PC-3 (cell line): ENCODE data around the gene MOB4. TPM values are rescaled to one million over a fixed set of nuclear protein-coding genes. Genes with fewer than 3 reads are reported as not detected.

Experiments used
- ATAC-seq: fragments of 200-7000 bp; cut with Tn5 transposase; 2 replicates; pipeline ENCODE4 v1.9.1; 2020; ENCODE audit warnings: mild to moderate bottlenecking, moderate library complexity
- BruUV-seq: library from RNA; stranded (reverse); fragments of 400-500 nt; replicated peaks from 2 replicates; lab custom pipeline; 2021; lab: Mats Ljungman, UMichigan
- CTCF ChIA-PET: fragments of 300-600 bp; sonication (Branson Sonifier 250); formaldehyde crosslinking; loops from one replicate; lab custom pipeline; 2022; ENCODE audit warnings: antibody characterized with exemption; lab: Charles Lee
- POLR2A ChIA-PET: fragments of 300-600 bp; sonication (Branson Sonifier 250); formaldehyde crosslinking; loops from one replicate; lab custom pipeline; 2022; ENCODE audit warnings: antibody characterized with exemption; ENCODE audit not compliant: unreplicated experiment; lab: Charles Lee
- DNase-seq: peaks from one replicate; pipeline ENCODE4 v3.0.0-alpha.2; 2015
- H2AFZ ChIP-seq: fragments of 300-600 bp; sonication (generic); 2 replicates; pipeline ENCODE4 v1.6.0; 2016; ENCODE audit warnings: antibody characterized with exemption, low read length
- H3F3A ChIP-seq: fragments of 300-600 bp; sonication (generic); one replicate; pipeline ENCODE4 v1.6.0; 2017; ENCODE audit warnings: antibody characterized with exemption, low read length, control low read depth, mild to moderate bottlenecking; ENCODE audit not compliant: unreplicated experiment
- H3K27ac ChIP-seq: fragments of 300-600 bp; sonication (generic); 2 replicates; pipeline ENCODE4 v1.5.1; 2016; ENCODE audit warnings: mild to moderate bottlenecking, low read length
- H3K27me3 ChIP-seq: fragments of 300-600 bp; sonication (generic); 2 replicates; pipeline ENCODE4 v1.6.1; 2016; ENCODE audit warnings: low read length, mixed read lengths
- H3K36me3 ChIP-seq: fragments of 300-600 bp; sonication (generic); 2 replicates; pipeline ENCODE4 v1.6.1; 2016; ENCODE audit warnings: low read depth, mixed run types, low read length, mixed read lengths
- H3K4me1 ChIP-seq: fragments of 300-600 bp; sonication (generic); 2 replicates; pipeline ENCODE4 v1.5.1; 2016; ENCODE audit warnings: low read length; ENCODE audit not compliant: insufficient read depth
- H3K4me2 ChIP-seq: fragments of 300-600 bp; sonication (generic); 2 replicates; pipeline ENCODE4 v1.6.0; 2016; ENCODE audit warnings: low read length
- H3K4me3 ChIP-seq: fragments of 300-600 bp; sonication (generic); 2 replicates; pipeline ENCODE4 v1.5.1; 2016; ENCODE audit warnings: mild to moderate bottlenecking, low read length, mixed read lengths
- H3K79me2 ChIP-seq: fragments of 300-600 bp; sonication (generic); 2 replicates; pipeline ENCODE4 v1.6.1; 2017; ENCODE audit warnings: low read length, mixed read lengths
- H3K9ac ChIP-seq: fragments of 300-600 bp; sonication (generic); 2 replicates; pipeline ENCODE4 v1.6.0; 2016; ENCODE audit warnings: mild to moderate bottlenecking, low read length
- H3K9me2 ChIP-seq: fragments of 300-600 bp; sonication (generic); replicated peaks from 2 replicates; pipeline ENCODE4 v1.6.1; 2016; ENCODE audit warnings: mixed run types, low read length, mixed read lengths
- H3K9me3 ChIP-seq: fragments of 300-600 bp; sonication (generic); 2 replicates; pipeline ENCODE4 v1.6.1; 2016; ENCODE audit warnings: low read length, mixed read lengths
- H4K20me1 ChIP-seq: fragments of 300-600 bp; sonication (generic); 2 replicates; pipeline ENCODE4 v1.6.1; 2016; ENCODE audit warnings: low read length, mixed read lengths
- CTCF ChIP-seq: fragments of 300-600 bp; sonication (generic); conservative IDR thresholded peaks from 2 replicates; pipeline ENCODE4 v1.5.1; 2017; ENCODE audit warnings: antibody characterized with exemption, low read depth, mild to moderate bottlenecking, low read length
- EZH2 ChIP-seq: fragments of 300-600 bp; sonication (generic); IDR thresholded peaks from one replicate; pipeline ENCODE4 v1.6.1; 2017; ENCODE audit warnings: antibody characterized with exemption, mild to moderate bottlenecking, low read length; ENCODE audit not compliant: unreplicated experiment
- EZH2phosphoT487 ChIP-seq: fragments of 300-600 bp; sonication (generic); IDR thresholded peaks from 2 replicates; pipeline ENCODE4 v1.6.1; 2018; ENCODE audit warnings: mild to moderate bottlenecking, antibody characterized with exemption, low read length, borderline replicate concordance
- intact Hi-C: fragments of 100-400 bp; cut with micrococcal nuclease; formaldehyde crosslinking; loops from 2 replicates; pipeline ENCODE4 v1.9.0; 2023
- total RNA-seq: library from RNA; depleted of rRNA; stranded (reverse); fragments of >200 nt; gene quantifications from 2 replicates; pipeline ENCODE4 v1.2.3, GENCODE V29; 2014; rRNA removed

MOB4 gene
- total RNA-seq, 1 experiment from 2014 or later, result 24.9 TPM

GRCh38 chr2:197601726-197602125, 85.9 kb downstream of the MOB4 start:
- no peaks in the 10 kb centered on the region for H3K79me2 ChIP-seq
- no peak for ATAC-seq
- no peaks in the 10 kb centered on the region for H3K4me1 ChIP-seq
- H3F3A ChIP-seq, result no peaks in the 10 kb centered on the region
- no TSS peak for BruUV-seq
- intact Hi-C loops, result no loop called here
- H3K27ac ChIP-seq, result no peak overlapping the region
- H2AFZ ChIP-seq, result no peak overlapping the region
- TF ChIP-seq CTCF (no peak), EZH2 (no peak), EZH2phosphoT487 (no peak)
- H3K9me2 ChIP-seq, result no peaks in the 10 kb centered on the region
- no peak for DNase-seq
- ChIA-PET POLR2A (interaction anchor here (0.7 kb wide), 1 partner anchor 11 kb away, joined by 4 read pairs; no protein-coding TSS in a partner anchor), CTCF (no interaction called here)
- H3K27me3 ChIP-seq, result no peaks in the 10 kb centered on the region
- no peaks in the 10 kb centered on the region for H3K36me3 ChIP-seq
- no peak overlapping the region for H3K4me3 ChIP-seq
- no peak overlapping the region for H3K9ac ChIP-seq
- H3K4me2 ChIP-seq, result no peak overlapping the region
- H3K9me3 ChIP-seq, result no peaks in the 10 kb centered on the region
- H4K20me1 ChIP-seq, result no peaks in the 10 kb centered on the region

Other genes with a start within 250 kb of the MOB4 start
- 2.4 and 28.7 TPM in 2 replicates for gene ANKRD44, start 205.3 kb upstream of the MOB4 start, total RNA-seq
- 125 and 143 TPM in 2 replicates for gene SF3B1, start 81.0 kb upstream of the MOB4 start, total RNA-seq
- gene COQ10B, start 62.5 kb upstream of the MOB4 start, total RNA-seq, result 23.5 and 25.7 TPM in 2 replicates
- gene HSPD1, start 16.2 kb upstream of the MOB4 start, total RNA-seq, result 396 and 410 TPM in 2 replicates
- 266 and 321 TPM in 2 replicates for gene HSPE1, start 15.7 kb upstream of the MOB4 start, total RNA-seq
- gene RFTN2, start 159.5 kb downstream of the MOB4 start, total RNA-seq, result 0.07 TPM in 1 of 2 replicates, not detected in the other
- gene MARS2, start 189.3 kb downstream of the MOB4 start, total RNA-seq, result 7.8 and 8.3 TPM in 2 replicates